Adrenal gland (tissue), 12 donors: Measurements from ENCODE around the gene SUV39H2. TPM values are rescaled to one million over a fixed set of nuclear protein-coding genes. Genes with fewer than 3 reads are reported as not detected.
A peak's percentile ranks its signal among the peaks of the same experiment; 100 is the strongest.

ENCODE experiments used
- DNase-seq, 7 donors: peaks; one replicate each; pipeline ENCODE4 v3.0.0-alpha.2; 2019 to 2020
- H3K27ac ChIP-seq, 5 donors: fragments of 200-600 bp; sonication (generic) in 4 of 5; 1 replicate in 3 of 5; 2 replicates in 2 of 5; pipeline versions ENCODE4 v1.5.1 to v1.8.0; 2016 to 2020; ENCODE audit warnings: mild to moderate bottlenecking in 1 of 5
- H3K27me3 ChIP-seq: fragments of 200-600 bp; 2 replicates; pipeline ENCODE4 v1.8.0; 2021
- H3K36me3 ChIP-seq, 2 donors: fragments of 200-600 bp; replicated peaks in 1 of 2; 1 replicate in 1 of 2; 2 replicates in 1 of 2; pipeline versions ENCODE4 v1.5.1 to v1.8.0; 2018 to 2022
- H3K4me1 ChIP-seq, 2 donors: fragments of 200-600 bp; replicated peaks in 1 of 2; 1 replicate in 1 of 2; 2 replicates in 1 of 2; pipeline versions ENCODE4 v1.5.1 to v1.8.0; 2018 to 2021
- H3K4me3 ChIP-seq, 4 donors: fragments of 200-600 bp; sonication (generic) in 3 of 4; one replicate each; pipeline ENCODE4 v1.5.1; 2016 to 2018
- H3K9me3 ChIP-seq, 3 donors: fragments of 200-600 bp; sonication (generic) in 1 of 3; replicated peaks in 1 of 3; 1 replicate in 2 of 3; 2 replicates in 1 of 3; pipeline versions ENCODE4 v1.5.1 to v1.8.0; 2016 to 2021
- POLR2A ChIP-seq, 2 donors: fragments of 450-650 bp; IDR thresholded peaks; one replicate each; pipeline ENCODE4 v1.6.1; 2017; ENCODE audit warnings: antibody characterized with exemption in 2 of 2, mild to moderate bottlenecking in 2 of 2, moderate library complexity in 1 of 2
- WGBS, 4 donors: extraction: QIAGEN DNeasy Blood & Tissue Kit in 2 of 4; methylation state at CpG; one replicate each; pipeline versions ENCODE4 v1.1.5 to v1.1.7; 2013 to 2017; 5-methylcytosine and 5-hydroxymethylcytosine counted together
- intact Hi-C, 2 donors: fragments of 100-400 bp; cut with DNase I; formaldehyde crosslinking; loops; one replicate each; pipeline versions ENCODE4 v1.14.1 to v1.15.0; 2022 to 2023
- polyA plus RNA-seq, 3 donors: library from polyadenylated mRNA; stranded (reverse); fragments of 200-250 nt in 2 of 3; fragments of 350-450 nt in 1 of 3; fragmentation: Illumina TruSeq in 1 of 3; extraction: RNeasy Lipid Tissue Mini Kit (QIAGEN cat#74804) in 1 of 3; gene quantifications; one replicate each; pipeline ENCODE4 v1.2.3, GENCODE V29; 2013 to 2014
- total RNA-seq, 9 donors: library from RNA; depleted of rRNA in 4 of 9; stranded (reverse); fragments of >200 nt in 4 of 9; fragments of 120-200 nt in 1 of 9; fragmentation: NEBNext Ultra II Directional in 1 of 9; extraction: Animal tissue kit (Norgen Biotek cat#: 25700) in 1 of 9; gene quantifications; one replicate each; pipeline versions ENCODE4 v1.1.0 to v1.2.4, GENCODE V29; 2013 to 2023
- TF ChIP-seq, protein P1 (sequence below), 6 experiments: fragments of 450-650 bp in 4 of 6; fragments of 200-600 bp in 2 of 6; sonication (generic) in 1 of 6; IDR thresholded peaks; 1 replicate in 5 of 6; 2 replicates in 1 of 6; pipeline versions ENCODE4 v1.5.1 to v1.8.0; 2016 to 2021; ENCODE audit warnings: antibody characterized with exemption in 6 of 6, mild to moderate bottlenecking in 2 of 6, moderate library complexity in 1 of 6
- donor health status: healthy with polysubstance abuse.
- donor health status: Bipolar disorder and iron deficiency.
- donor health status: DM: yes; HTN: yes; CAD: no.
- donor health status: DM: no; HTN: no; CAD: no.
- donor health status: DM: no; HTN: no; CAD: no.
- donor health status: DM: yes; HTN: yes; CAD: no.

SUV39H2 gene
- total and polyA plus RNA-seq, 12 donors: 1.7 to 19.1 (median 6.4) TPM

DNA sequence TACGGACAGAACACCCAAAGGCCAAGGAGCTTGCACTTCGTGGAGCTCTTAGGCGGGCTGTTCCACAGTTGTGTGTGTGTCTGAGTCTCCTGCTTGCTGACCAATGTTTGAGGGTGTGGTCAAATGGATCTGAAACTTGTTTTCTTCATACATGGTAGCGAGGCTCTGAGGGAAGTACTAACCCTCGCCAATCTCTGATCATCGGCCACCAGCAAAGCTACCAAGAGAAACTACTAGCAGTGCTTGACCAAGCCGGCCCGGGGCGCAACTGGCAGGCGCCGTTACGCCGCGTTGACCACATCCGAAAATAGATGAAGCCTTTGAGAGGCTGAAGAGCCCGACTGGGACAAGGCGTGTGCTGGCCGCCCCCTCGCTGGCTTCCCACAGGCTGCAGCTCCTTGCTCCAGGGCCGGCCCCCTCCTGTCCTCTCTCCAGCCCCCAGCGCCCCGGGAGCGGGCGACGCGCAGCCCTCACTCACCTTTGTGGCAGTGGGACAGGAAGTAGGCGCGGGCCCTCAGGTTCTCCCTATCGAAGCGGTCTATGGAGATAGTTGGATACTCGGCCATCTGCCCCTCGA lies 74.8 kb downstream of the SUV39H2 start:
- H3K4me3 ChIP-seq: peak overlapping the region; percentile 24 to 96 (median 62)
- peak in 6 of 7 donors; percentile 54 to 75 (median 58) for DNase-seq
- WGBS, 4 donors: 0 to 4% (median 1%) methylated on average over 4 to 32 of the region's 32 CpGs
- H3K36me3 ChIP-seq: peaks cover 0 to 2% of the 10 kb centered on the region in 2 donors
- peak overlapping the region; percentile 76 to 95 (median 82) for H3K27ac ChIP-seq
- H3K27me3 ChIP-seq: no peaks in the 10 kb centered on the region
- peaks cover 8 to 19% of the 10 kb centered on the region in 2 donors for H3K4me1 ChIP-seq
- no peaks in the 10 kb centered on the region for H3K9me3 ChIP-seq
- intact Hi-C loops: loop anchor here in 1 of 2 donors (5.0 kb wide), 1 partner anchor 139 kb away; no protein-coding TSS in a partner anchor
- TF ChIP-seq POLR2A (IDR thresholded peaks at IDR 0.05): no peak
- TF ChIP-seq, protein P1, sequence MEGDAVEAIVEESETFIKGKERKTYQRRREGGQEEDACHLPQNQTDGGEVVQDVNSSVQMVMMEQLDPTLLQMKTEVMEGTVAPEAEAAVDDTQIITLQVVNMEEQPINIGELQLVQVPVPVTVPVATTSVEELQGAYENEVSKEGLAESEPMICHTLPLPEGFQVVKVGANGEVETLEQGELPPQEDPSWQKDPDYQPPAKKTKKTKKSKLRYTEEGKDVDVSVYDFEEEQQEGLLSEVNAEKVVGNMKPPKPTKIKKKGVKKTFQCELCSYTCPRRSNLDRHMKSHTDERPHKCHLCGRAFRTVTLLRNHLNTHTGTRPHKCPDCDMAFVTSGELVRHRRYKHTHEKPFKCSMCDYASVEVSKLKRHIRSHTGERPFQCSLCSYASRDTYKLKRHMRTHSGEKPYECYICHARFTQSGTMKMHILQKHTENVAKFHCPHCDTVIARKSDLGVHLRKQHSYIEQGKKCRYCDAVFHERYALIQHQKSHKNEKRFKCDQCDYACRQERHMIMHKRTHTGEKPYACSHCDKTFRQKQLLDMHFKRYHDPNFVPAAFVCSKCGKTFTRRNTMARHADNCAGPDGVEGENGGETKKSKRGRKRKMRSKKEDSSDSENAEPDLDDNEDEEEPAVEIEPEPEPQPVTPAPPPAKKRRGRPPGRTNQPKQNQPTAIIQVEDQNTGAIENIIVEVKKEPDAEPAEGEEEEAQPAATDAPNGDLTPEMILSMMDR (IDR thresholded peaks at IDR 0.05): peak in 3 of 6 experiments; percentile 7 to 17 (median 8)

Other genes with a start within 250 kb of the SUV39H2 start
- 10 to 100 TPM; 20.9 to 81.7 (median 53.9) TPM for gene FAM107B, start 104.0 kb upstream of the SUV39H2 start, total RNA-seq
- 10 to 100 TPM; 16.0 to 78.9 (median 21.8) TPM for gene FAM107B, start 104.0 kb upstream of the SUV39H2 start, polyA plus RNA-seq
- 1 to 10 TPM in 8 of 9 donors, under 1 TPM in 1; 0.97 to 6.6 (median 2.9) TPM for gene CDNF, start 40.8 kb upstream of the SUV39H2 start, total RNA-seq
- gene CDNF, start 40.8 kb upstream of the SUV39H2 start, polyA plus RNA-seq: 1 to 10 TPM; 2.3 to 5.2 (median 3.6) TPM
- 10 to 100 TPM in 5 of 9 donors, 1 to 10 TPM in 4; 5.4 to 20.0 (median 11.3) TPM for gene HSPA14, start 40.6 kb upstream of the SUV39H2 start, total RNA-seq
- gene HSPA14, start 40.6 kb upstream of the SUV39H2 start, polyA plus RNA-seq: 10 to 100 TPM; 12.6 to 17.2 (median 13.4) TPM
- gene MSANTD7, start 40.6 kb upstream of the SUV39H2 start, total RNA-seq: 10 to 100 TPM in 1 of 9 donors, 1 to 10 TPM in 8; 4.8 to 14.8 (median 7.6) TPM
- 1 to 10 TPM; 2.6 to 7.8 (median 2.7) TPM for gene MSANTD7, start 40.6 kb upstream of the SUV39H2 start, polyA plus RNA-seq
- 10 to 100 TPM in 2 of 9 donors, 1 to 10 TPM in 7; 2.9 to 13.4 (median 8.6) TPM for gene DCLRE1C, start 75.2 kb downstream of the SUV39H2 start, total RNA-seq
- gene DCLRE1C, start 75.2 kb downstream of the SUV39H2 start, polyA plus RNA-seq: 1 to 10 TPM; 1.8 to 8.5 (median 7.6) TPM
- gene MEIG1, start 80.5 kb downstream of the SUV39H2 start, total RNA-seq: 1 to 10 TPM in 2 of 9 donors, not detected in 7; 1.1 TPM
- under 1 TPM; 0.44 to 0.97 (median 0.95) TPM for gene MEIG1, start 80.5 kb downstream of the SUV39H2 start, polyA plus RNA-seq
- 1 to 10 TPM in 3 of 9 donors, under 1 TPM in 6; 0.18 to 2.8 (median 0.67) TPM for gene OLAH, start 165.1 kb downstream of the SUV39H2 start, total RNA-seq
- 1 to 10 TPM in 2 of 3 donors, under 1 TPM in 1; 0.51 to 1.6 (median 1.1) TPM for gene OLAH, start 165.1 kb downstream of the SUV39H2 start, polyA plus RNA-seq
- gene ACBD7, start 209.9 kb downstream of the SUV39H2 start, total RNA-seq: 1 to 10 TPM in 1 of 9 donors, under 1 TPM in 3, not detected in 5; 0.23 to 1.4 (median 0.37) TPM
- gene ACBD7, start 209.9 kb downstream of the SUV39H2 start, polyA plus RNA-seq: under 1 TPM in 1 of 3 donors, not detected in 2; 0.18 TPM
- 10 to 100 TPM; 11.1 to 15.9 (median 13.4) TPM for gene RPP38, start 218.5 kb downstream of the SUV39H2 start, total RNA-seq
- gene RPP38, start 218.5 kb downstream of the SUV39H2 start, polyA plus RNA-seq: 10 to 100 TPM; 15.7 to 24.9 (median 24.3) TPM